Retinal pigment epithelial cell (primary cell): Measurements from ENCODE around the gene RTL10.

Experiments
- DNase-seq: peaks from one replicate; pipeline ENCODE4 v3.0.0-alpha.2; 2010; ENCODE audit warnings: low read depth
- H3K4me3 ChIP-seq: 2 replicates; pipeline ENCODE4 v1.5.1; 2011; ENCODE audit warnings: mild to moderate bottlenecking, low read length, control low read depth, moderate library complexity
- TF ChIP-seq, protein P1 (sequence below): conservative IDR thresholded peaks from 2 replicates; pipeline ENCODE4 v1.5.1; 2011; ENCODE audit warnings: low read depth, low read length, control low read depth, inconsistent platforms

RTL10 gene

GRCh38 chr22:19843107-19843856 lies 11.4 kb downstream of the RTL10 start:
- no peak overlapping the region for H3K4me3 ChIP-seq
- no peak for DNase-seq
- TF ChIP-seq, protein P1, sequence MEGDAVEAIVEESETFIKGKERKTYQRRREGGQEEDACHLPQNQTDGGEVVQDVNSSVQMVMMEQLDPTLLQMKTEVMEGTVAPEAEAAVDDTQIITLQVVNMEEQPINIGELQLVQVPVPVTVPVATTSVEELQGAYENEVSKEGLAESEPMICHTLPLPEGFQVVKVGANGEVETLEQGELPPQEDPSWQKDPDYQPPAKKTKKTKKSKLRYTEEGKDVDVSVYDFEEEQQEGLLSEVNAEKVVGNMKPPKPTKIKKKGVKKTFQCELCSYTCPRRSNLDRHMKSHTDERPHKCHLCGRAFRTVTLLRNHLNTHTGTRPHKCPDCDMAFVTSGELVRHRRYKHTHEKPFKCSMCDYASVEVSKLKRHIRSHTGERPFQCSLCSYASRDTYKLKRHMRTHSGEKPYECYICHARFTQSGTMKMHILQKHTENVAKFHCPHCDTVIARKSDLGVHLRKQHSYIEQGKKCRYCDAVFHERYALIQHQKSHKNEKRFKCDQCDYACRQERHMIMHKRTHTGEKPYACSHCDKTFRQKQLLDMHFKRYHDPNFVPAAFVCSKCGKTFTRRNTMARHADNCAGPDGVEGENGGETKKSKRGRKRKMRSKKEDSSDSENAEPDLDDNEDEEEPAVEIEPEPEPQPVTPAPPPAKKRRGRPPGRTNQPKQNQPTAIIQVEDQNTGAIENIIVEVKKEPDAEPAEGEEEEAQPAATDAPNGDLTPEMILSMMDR, result no peak

GRCh38 chr22:19842393-19843106 lies 12.1 kb downstream of the RTL10 start:
- H3K4me3 ChIP-seq, result no peak overlapping the region
- TF ChIP-seq, protein P1, result no peak
- no peak for DNase-seq

DNA sequence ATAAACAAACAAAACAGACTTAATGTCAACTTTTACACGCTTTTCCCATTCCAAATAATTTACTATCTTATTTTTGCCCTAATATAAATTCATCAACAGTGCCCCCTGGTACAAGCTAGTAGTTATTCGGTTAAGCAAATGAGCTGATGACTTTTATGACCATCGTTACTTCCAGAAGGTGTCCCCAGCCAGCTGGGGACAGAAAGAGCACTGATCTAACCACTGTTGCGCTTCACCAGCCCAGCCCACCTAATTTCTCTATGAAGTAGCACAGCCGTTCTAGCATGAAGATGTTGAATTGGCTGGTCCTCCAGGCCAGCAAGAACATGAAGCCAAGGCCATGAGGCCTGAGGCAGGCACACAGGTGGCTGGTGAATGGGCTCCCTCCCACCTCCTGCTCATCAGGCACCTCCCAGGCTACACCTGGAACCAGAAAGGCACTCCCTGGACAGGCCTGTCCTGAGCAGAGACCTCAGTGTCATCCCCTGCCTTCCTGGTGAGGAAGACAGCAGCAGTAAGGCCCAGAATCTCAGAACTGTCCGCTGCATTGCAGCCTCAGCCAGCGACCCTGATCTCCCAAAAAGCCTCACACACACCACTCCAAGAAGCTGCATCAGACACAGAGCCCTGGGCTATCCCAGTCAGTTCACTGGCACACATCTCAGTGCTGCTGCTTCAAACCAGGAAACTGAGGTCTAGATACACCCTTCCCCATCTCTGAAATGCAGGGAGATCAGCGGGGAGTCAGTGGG lies 12.9 kb downstream of the RTL10 start:
- no peak for DNase-seq
- TF ChIP-seq, protein P1, result no peak
- H3K4me3 ChIP-seq, result no peak overlapping the region

GRCh38 chr22:19840955-19841640 lies 13.6 kb downstream of the RTL10 start:
- TF ChIP-seq, protein P1, result no peak
- no peak for DNase-seq
- H3K4me3 ChIP-seq, result no peak overlapping the region

GRCh38 chr22:19840059-19840458 lies 14.6 kb downstream of the RTL10 start:
- no peak for DNase-seq
- TF ChIP-seq, protein P1, result no peak
- no peak overlapping the region for H3K4me3 ChIP-seq

DNA sequence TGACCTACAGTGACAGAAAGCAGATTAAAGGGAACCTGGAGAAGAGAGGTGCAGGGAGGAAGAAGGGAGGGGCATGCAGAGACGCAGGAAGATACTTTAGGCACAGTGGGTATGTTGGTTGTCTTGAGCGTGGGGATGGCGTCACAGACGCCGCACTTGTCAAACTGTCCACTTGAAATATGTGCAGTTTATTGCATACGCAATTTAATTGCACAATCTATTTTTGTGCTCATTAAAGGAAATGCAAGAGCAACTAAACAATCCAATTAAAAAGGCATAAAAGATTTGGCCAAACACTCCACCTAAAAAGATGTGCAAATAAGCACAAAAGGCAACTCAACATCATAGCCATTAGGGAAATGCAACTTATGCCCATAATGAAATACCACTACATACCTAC lies 16.8 kb downstream of the RTL10 start:
- no peak overlapping the region for H3K4me3 ChIP-seq
- TF ChIP-seq, protein P1, result no peak
- DNase-seq, result no peak
